ENCODE measurements around the gene CBX5. TPM values are rescaled to one million over a fixed set of nuclear protein-coding genes. Genes with fewer than 3 reads are reported as not detected.
A peak's percentile ranks its signal among the peaks of the same experiment; 100 is the strongest.

The CBX5 gene
- total and polyA plus RNA-seq, 2 of the 8 experiments (the other 6 are each of a cell fraction or from before 2014, with no cell fraction given) = 62.4 to 231 TPM

GRCh38 chr12:54216797-54217661 is 62.9 kb downstream of the CBX5 start (continued):
- 0 out of 2 replicates have a peak, but pooled peaks have one; percentile 51 for TF ChIP-seq MAX (IDR thresholded peaks at IDR 0.05)
- peak; percentile 95 for TF ChIP-seq E2F6 (IDR thresholded peaks at IDR 0.05)
- peak; percentile 31 to 48; a peak in 1 of 4 replicates for TF ChIP-seq SIN3A (conservative IDR thresholded peaks at IDR 0.05 in 1 of 2, IDR thresholded peaks at IDR 0.05 in 1 of 2; ENCODE audit: low read depth in 1 of 2, low read length in 2 of 2)
- TF ChIP-seq HDAC2 (IDR thresholded peaks at IDR 0.05; ENCODE audit: borderline replicate concordance in 1 of 2, low read depth in 2 of 2, low read length in 2 of 2) = no peak
- TF ChIP-seq SP1 (IDR thresholded peaks at IDR 0.05; ENCODE audit: low read depth, low read length) = 0 out of 2 replicates have a peak, but pooled peaks have one; percentile 26
- TF ChIP-seq SUZ12 (IDR thresholded peaks at IDR 0.05; ENCODE audit: low read length) = 0 out of 2 replicates have a peak, but pooled peaks have one; percentile 28
- peak; percentile 9 for TF ChIP-seq RNF2 (IDR thresholded peaks at IDR 0.05; ENCODE audit: borderline replicate concordance, low read depth, low read length, missing control alignments, poor library complexity, severe bottlenecking)
- TF ChIP-seq TAF7 (optimal IDR thresholded peaks at IDR 0.05; ENCODE audit: borderline replicate concordance, low read depth, low read length) = peak; percentile 83
